HG03045 (cell line): Measurements from ENCODE around the gene TSPAN7.

Experiments used
- ATAC-seq: cut with Tn5 transposase; IDR thresholded peaks from one replicate; pipeline ENCODE4 v1.9.1; 2021; ENCODE audit warnings: mild to moderate bottlenecking, moderate library complexity; ENCODE audit not compliant: unreplicated experiment

TSPAN7 gene

DNA sequence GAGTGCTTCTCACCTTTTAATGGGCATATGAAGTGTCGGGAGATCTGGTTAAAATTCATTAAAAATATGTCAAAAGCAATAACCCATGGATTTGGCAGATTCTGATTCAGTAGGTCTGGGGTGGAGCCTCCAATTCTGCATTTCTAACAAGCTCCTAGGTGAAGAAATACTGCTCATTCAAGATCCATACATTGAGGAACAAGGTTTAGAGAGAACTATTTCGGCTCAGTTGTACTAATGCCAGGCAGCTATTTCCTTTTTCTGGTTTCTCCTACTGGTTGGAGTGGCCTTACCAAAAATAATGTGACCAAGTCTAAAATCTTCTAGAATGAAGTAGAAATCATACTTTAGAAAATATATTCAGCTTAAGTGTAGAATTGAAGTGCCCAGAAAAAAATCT, 117.5 kb downstream of the TSPAN7 start:
- no peak for ATAC-seq

DNA sequence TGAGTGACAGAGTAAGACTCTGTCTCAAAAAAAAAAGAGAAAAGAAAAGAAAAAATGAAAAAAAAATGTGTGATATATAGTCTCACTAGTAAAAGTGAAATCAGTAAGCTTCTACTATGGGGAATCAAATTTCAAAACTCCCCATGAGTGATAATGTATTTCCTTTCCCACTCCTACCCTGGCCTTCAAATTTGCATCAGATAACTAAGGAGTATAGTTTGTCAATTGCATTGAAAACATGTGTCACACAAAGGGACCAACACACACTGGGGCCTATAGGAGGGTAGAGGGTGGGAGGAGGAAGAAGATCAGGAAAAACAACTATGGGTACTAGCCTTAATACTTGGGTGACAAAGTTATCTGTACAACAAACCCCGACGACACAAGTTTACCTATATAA, 118.4 kb downstream of the TSPAN7 start:
- ATAC-seq, result no peak

- ATAC-seq, result no peak
These were observed 120.8 kb downstream of the TSPAN7 start for GRCh38 chrX:38682095-38682494.

GRCh38 chrX:38692961-38693360, 131.6 kb downstream of the TSPAN7 start:
- ATAC-seq, result no peak

DNA sequence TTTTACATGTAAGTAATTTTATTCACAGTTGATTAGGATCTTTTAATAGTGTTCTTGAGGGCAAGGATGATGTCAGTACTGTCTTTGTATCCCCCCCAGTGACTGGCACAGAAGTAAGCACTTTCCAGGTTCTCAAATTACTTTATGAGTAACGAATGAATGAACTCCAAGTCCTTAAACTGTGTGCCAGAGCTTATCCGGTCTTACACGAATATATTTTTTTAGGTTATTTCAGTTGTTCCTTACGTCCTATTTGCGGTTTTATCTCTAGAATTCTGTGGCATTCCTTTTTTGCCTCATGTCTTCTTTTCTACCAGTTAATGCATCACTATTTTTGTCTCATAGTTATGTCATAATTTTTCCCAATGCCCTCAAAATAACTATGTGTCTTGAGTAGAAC, 133.1 kb downstream of the TSPAN7 start:
- ATAC-seq, result no peak

DNA sequence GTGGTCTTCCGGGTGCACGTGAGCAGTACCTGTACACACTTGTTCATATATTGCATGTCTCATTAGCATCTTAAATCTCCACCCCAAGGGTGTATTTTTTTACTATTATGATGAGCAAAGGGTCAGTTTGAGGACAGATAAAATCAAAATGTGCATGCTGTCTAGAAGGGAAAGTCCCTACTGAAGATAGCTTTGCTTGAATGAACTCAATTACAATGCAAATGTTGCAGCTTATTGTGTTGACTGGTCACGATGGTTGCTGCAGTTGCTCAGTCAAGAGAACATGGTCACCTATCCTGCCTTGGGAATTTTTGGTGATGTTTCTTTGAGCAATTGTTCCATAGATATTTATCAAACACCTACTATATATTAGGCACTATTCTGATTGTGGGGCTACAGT, 136.1 kb downstream of the TSPAN7 start:
- ATAC-seq, result no peak

DNA sequence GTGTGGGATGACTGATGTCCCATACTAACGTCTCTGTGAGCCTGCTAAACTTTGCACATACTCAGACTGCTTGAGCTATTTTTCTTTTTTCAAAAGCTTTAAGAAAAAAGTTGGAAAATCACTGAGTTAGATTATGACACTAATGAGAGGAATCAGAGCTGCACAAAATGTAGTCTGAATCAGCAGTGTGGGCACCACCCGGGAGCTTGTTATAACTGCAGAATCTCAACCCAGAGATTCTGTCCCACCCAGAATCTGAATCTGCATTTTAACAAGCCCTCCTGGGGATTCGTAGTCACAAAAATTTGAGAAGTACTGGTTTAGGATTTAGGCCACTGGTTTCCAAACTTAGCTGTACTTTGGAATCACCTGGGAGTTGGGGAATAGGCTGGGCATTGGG, 137.8 kb downstream of the TSPAN7 start:
- ATAC-seq, result no peak

DNA sequence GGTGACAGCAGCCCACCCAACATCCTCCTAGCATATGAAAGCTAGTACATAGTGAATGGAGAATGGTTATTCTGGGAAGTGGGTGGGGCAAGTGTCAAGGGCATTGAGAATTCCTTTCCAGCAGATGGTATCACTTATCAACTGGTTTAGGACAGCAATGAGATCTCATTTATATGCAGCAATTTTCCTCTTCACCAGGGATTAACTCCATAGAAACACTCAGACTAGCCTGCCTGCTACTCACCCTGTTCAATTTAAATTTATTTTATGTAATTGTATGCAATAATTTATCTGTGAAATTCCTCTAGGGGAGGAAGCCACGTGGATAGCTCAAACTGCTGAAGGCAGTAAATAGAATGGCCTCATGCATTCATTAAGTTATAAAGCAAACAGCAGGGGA, 138.4 kb downstream of the TSPAN7 start:
- ATAC-seq, result no peak

DNA sequence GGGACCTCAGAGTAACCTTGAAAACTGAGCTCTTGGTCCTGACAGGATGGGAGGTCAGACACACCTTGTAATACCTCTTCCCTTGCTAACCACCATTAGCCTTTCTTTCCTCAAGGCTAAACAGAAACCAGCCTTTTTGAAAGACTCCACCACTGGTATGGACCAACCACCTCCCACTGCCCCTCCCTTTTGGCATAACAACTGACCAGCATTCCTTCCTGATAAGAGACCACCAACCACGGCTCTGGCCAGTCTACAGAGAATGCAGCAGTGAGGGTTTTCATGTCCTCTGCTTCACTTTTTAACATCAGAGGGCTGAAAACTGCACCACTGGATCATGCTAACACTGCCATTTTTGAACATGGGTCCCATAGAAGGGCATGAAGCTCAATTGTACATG, 139.7 kb downstream of the TSPAN7 start:
- ATAC-seq, result no peak

- ATAC-seq, result no peak
These were observed 143.0 kb downstream of the TSPAN7 start for GRCh38 chrX:38704146-38704882.

DNA sequence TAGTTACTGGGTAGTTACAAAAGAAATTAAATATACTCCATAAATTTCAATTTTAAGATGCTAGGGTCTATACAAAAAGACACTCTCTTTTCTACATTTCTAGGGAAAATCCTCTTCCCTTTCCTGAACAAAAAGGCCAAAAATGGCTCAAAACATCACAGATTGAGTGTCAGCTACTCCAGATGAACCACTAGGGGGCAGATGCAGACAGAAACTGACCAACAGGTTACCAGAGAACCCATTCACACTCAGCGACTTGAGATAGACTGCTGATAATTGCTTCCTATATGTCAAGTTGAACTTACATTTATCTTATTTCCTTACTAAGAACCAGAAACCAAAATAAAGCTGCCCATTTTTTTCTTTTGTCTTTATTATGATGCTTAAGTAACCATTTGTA, 156.5 kb downstream of the TSPAN7 start:
- ATAC-seq, result no peak

GRCh38 chrX:38718311-38718710, 157.0 kb downstream of the TSPAN7 start:
- ATAC-seq, result no peak

GRCh38 chrX:38726612-38727011, 165.3 kb downstream of the TSPAN7 start:
- ATAC-seq, result no peak

DNA sequence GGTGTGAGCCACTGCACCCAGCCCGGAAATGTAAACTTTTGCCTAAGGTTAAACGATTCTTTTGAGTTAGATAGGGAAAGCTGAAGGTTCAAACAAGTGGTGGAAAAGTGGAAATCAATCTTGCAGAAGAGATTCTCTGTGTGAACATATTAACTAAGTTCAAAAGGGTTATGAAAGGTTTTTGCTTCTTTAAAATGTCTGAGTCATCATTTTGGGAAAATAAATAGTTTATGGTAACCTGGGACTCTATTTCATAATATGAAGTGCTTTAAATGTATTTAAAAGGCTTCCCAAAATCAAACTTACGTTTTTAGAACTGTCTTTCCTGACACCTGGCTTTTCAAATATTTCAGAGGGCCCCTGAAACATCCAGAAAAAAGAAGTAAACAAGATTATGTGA, 166.3 kb downstream of the TSPAN7 start:
- no peak for ATAC-seq

GRCh38 chrX:38732866-38733265, 171.5 kb downstream of the TSPAN7 start:
- ATAC-seq, result no peak
